HG03342 (cell line): ENCODE measurements around the gene PTRH2.
"Not testable (repeated sequence)": the region's sequence is repeated elsewhere in the genome, so short reads cannot be mapped to it uniquely, and the experiment has no call there.

ENCODE experiments used
- ATAC-seq: cut with Tn5 transposase; IDR thresholded peaks from one replicate; pipeline ENCODE4 v1.9.1; 2021; ENCODE audit warnings: mild to moderate bottlenecking, moderate library complexity; ENCODE audit not compliant: unreplicated experiment

Gene PTRH2

GRCh38 chr17:59671386-59671785, 35.8 kb downstream of the PTRH2 start:
- no peak for ATAC-seq

DNA sequence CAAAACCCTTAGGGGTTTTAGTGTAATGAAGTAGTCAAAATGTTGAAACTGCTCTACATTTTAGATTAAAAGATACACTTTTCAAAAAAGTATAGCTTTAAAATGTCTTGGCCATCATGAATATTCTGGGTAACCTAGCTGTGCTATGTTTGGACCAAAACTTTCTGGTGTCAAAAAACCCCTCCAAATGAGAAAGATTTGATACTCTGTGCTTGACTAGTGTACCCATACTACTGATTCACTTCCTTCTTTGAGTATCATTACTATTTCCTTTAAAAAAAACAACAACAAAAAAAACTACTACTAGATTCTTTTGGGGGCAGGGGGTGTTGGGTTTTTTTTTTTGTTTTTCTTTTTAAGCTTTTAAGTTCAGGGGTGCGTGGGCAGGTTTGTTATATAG, 37.3 kb downstream of the PTRH2 start:
- ATAC-seq: no peak

DNA sequence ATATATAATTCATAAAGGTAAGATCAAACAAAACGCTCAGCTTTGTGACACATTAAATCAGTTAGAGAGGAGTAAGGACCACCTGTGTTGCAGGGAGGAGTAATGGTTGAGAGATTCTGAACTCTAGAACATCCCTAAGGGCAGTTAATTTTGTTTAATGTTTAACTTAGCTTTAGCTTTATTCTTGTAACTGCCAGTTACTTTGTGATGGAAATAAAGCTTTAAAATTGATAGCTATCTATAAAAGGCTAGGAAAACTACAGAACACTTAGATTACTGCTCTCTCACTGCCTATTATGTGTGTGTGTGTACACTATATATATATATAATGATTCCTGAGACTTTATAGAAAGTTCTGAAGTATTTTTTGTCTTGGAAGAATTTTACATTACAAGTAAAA, 37.8 kb downstream of the PTRH2 start:
- ATAC-seq: no peak

GRCh38 chr17:59668816-59669215, 38.4 kb downstream of the PTRH2 start:
- ATAC-seq: no peak

DNA sequence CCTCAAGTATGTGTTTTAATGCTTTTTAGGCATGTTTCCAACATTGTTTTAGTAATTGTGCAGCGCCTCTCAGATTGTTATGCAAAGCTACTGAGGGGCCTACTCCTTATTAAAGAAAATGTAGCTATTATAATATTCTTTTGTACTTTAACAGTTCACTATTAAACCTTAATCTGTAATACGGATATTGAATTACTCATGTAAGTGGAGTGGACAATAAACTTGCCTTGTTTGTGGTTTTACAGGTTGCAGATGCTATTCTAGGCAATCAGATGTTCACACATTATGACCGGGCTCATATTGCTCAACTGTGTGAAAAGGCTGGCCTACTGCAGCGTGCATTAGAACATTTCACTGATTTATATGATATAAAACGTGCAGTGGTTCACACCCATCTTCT, 41.0 kb downstream of the PTRH2 start:
- no peak for ATAC-seq

DNA sequence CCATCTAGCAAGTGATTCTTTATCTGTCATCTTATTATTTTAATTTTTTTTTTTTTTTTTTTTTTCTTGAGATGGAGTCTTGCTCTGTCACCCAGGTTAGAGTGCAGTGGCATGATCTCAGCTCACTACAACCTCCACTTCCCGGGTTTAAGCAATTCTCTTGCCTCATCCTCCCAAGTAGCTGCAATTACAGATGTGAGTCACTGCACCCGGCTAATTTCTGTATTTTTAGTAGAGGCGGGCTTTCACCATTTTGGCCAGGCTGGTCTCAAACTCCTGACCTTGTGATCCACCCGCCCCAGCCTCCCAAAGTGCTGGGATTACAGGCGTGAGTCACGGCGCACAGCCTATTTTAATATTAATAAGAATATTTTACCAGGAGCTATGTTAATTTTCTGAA, 50.6 kb downstream of the PTRH2 start:
- not testable (repeated sequence) for ATAC-seq

- no peak for ATAC-seq
Observed at GRCh38 chr17:59652119-59652518, 55.1 kb downstream of the PTRH2 start.

DNA sequence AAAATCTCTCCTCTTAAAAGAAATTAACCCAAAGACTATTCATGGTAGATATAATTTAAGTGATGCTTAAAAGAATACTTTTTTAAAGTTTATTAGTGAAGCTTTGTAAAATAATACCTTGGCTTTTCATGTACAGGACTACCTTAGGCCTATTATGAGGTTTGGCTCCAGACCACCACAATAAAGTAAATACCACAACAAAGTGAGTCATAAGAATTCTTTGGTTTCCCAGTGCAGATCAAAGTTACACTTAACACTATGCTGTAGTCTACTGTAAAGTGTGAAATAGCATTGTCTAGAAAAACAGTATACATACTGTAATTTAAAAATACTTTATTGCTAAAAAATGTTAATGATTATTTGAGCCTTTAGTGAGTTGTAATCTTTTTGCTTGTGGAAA, 55.9 kb downstream of the PTRH2 start:
- ATAC-seq: no peak

GRCh38 chr17:59650642-59651041, 56.6 kb downstream of the PTRH2 start:
- ATAC-seq: no peak

DNA sequence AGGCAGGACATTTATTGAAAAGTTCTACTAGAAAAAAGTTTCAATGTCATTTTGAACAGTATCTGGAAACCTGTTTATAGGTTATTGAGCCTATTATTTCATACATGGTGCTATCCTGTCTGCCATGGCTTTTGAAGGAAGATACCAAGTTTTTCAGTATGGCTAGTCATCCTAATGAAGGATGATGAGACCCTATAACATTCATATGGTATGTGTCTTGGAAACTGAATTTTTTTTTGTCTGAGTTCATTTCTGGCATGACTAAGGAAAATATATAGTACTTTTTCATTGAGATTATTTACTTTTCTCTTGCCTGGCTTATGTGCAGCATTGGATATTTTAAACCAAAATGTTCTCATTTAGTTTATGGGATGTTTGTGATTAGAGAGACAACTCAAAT, 57.3 kb downstream of the PTRH2 start:
- ATAC-seq: no peak
